HFFc6 (cell line): ENCODE results near the gene CLEC20A. TPM values are rescaled to one million over a fixed set of nuclear protein-coding genes. Genes with fewer than 3 reads are reported as not detected.

ENCODE experiments used
- DNase-seq: peaks from one replicate; pipeline ENCODE4 v3.0.0-alpha.2; 2018
- H3K27ac Mint-ChIP-seq: 2 replicates; pipeline ENCODE4 v1.8.0; 2020; ENCODE audit warnings: mild to moderate bottlenecking, mixed read lengths
- H3K27me3 Mint-ChIP-seq: 2 replicates; pipeline ENCODE4 v1.8.0; 2021; ENCODE audit warnings: mild to moderate bottlenecking, moderate library complexity, mixed read lengths; ENCODE audit not compliant: insufficient read depth
- H3K36me3 Mint-ChIP-seq: 2 replicates; pipeline ENCODE4 v1.8.0; 2021; ENCODE audit warnings: low read depth, mixed read lengths
- H3K4me1 Mint-ChIP-seq: 2 replicates; pipeline ENCODE4 v1.8.0; 2020; ENCODE audit warnings: low read depth, mixed read lengths
- H3K4me3 Mint-ChIP-seq: 2 replicates; pipeline ENCODE4 v1.8.0; 2020; ENCODE audit warnings: mild to moderate bottlenecking, moderate library complexity, mixed read lengths
- H3K9me3 Mint-ChIP-seq: 2 replicates; pipeline ENCODE4 v1.8.0; 2020; ENCODE audit warnings: mild to moderate bottlenecking, mixed read lengths
- total RNA-seq, 6 experiments: library from RNA; stranded (reverse); fragmentation: NEBNext Ultra II Directional; extraction: Animal tissue kit (Norgen Biotek cat#: 25700); gene quantifications; 2 replicates in 1 of 6; 3 replicates in 5 of 6; pipeline ENCODE4 v1.2.3, GENCODE V29; 2021
- TF ChIP-seq, protein P1 (sequence below): fragments of 200-600 bp; sonication (generic); IDR thresholded peaks from 2 replicates; pipeline ENCODE4 v1.5.0; 2021; ENCODE audit warnings: antibody characterized with exemption, mild to moderate bottlenecking

Gene CLEC20A
- total RNA-seq, 6 experiments from 2014 or later: not detected

DNA sequence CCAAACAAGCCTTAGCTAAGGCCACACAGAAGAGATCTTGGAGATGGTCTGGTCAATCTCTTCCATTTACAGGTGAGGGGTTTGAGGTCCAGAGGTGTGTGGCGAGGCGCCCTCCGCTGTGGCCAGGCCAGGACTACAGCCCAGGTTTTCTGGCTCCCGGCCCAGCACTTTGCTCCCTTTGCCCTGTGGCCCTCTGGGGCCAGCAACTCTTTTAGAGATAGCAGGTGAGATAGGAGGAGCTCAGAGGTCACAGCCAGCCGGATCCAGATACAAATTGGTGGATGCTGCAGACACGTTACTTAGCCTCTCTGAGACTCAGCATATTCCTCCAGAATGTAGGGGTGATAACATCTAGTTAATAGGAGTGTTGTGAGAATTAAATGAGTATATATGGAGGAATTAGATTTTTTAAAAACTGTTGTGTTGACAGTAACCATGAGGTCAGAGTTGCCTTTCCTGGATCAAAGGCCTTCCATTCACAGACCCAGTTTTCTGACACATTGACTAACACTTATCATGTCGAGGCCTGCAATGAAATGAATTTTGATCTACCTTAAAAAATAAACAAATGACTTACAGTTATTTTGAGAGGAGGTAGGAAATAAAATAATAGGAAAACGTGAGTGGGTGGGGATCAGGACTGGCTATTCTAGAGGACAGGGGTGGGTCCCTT, 32.7 kb upstream of the CLEC20A start:
- DNase-seq: no peak
- Mint-ChIP-seq H3K9me3 (no peaks in the 10 kb centered on the region), H3K4me3 (no peak overlapping the region)

DNA sequence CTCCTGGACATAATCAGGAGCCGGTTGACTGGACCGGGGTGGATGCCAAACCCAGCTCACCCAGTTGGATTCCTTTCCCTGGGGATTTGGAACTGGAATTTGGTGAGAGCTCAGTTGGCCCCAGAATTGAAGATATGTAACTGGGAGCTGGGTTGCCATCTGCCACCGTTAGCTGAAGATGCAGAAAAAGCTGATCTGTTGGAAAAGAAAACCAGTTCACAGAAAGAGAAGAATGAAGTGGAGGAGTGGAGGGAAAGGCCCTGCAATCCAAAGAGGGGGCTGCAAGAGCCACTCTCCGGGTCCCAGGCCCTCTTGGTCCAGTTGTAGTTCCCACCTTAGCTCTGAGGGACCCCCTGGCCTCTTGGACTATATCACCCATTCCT, 32.2 kb upstream of the CLEC20A start:
- Mint-ChIP-seq H3K36me3 (no peaks in the 10 kb centered on the region), H3K27ac (no peak overlapping the region)
- TF ChIP-seq, protein P1, sequence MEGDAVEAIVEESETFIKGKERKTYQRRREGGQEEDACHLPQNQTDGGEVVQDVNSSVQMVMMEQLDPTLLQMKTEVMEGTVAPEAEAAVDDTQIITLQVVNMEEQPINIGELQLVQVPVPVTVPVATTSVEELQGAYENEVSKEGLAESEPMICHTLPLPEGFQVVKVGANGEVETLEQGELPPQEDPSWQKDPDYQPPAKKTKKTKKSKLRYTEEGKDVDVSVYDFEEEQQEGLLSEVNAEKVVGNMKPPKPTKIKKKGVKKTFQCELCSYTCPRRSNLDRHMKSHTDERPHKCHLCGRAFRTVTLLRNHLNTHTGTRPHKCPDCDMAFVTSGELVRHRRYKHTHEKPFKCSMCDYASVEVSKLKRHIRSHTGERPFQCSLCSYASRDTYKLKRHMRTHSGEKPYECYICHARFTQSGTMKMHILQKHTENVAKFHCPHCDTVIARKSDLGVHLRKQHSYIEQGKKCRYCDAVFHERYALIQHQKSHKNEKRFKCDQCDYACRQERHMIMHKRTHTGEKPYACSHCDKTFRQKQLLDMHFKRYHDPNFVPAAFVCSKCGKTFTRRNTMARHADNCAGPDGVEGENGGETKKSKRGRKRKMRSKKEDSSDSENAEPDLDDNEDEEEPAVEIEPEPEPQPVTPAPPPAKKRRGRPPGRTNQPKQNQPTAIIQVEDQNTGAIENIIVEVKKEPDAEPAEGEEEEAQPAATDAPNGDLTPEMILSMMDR: no peak

More for the DNA sequence above, 32.7 kb upstream of the CLEC20A start:
- peaks cover 2% of the 10 kb centered on the region for H3K27me3 Mint-ChIP-seq
- H3K27ac Mint-ChIP-seq: no peak overlapping the region
- H3K4me1 Mint-ChIP-seq: peaks cover 28% of the 10 kb centered on the region
- TF ChIP-seq, protein P1: no peak
- no peaks in the 10 kb centered on the region for H3K36me3 Mint-ChIP-seq

DNA sequence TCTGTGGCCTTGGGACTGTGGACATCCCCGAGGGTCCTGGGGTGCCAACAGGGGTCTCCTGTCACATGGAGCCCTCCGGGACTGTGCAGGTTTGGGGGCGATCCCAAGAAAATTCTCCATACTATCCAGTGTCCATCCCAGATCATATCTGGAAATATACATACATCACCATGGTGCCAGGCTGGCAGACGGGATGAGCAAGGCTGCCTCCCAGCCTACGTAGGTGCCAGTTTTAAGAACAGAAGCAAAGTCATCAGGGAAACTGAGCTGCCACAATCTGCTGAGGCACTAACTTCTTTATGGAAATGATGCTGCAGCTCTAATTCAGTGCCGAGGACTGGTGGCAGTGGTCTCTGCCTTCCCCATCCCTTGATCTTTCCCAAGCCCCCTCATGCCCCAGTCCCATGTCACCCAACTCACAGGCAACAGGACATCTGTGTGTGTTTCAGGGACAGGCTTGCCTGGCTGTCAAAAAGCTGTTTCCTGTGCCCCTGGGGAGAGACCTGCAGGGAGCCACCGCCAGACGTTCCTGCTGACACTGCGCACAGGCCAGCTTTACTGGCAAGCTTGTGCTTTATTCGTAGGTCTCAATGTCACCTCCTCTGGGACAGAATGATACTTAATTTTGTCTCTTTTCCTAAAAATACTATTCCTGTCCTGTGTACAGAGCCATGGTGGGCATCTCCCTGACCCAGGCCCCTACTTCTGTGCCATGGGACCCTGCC, 31.6 kb upstream of the CLEC20A start:
- TF ChIP-seq, protein P1: no peak
- Mint-ChIP-seq H3K4me3 (no peak overlapping the region), H3K27ac (no peak overlapping the region), H3K9me3 (no peaks in the 10 kb centered on the region), H3K27me3 (peaks cover 2% of the 10 kb centered on the region), H3K4me1 (peaks cover 28% of the 10 kb centered on the region), H3K36me3 (no peaks in the 10 kb centered on the region)
- DNase-seq: no peak

More for the DNA sequence above, 32.2 kb upstream of the CLEC20A start:
- Mint-ChIP-seq H3K9me3 (no peaks in the 10 kb centered on the region), H3K27me3 (peaks cover 2% of the 10 kb centered on the region), H3K4me1 (peaks cover 28% of the 10 kb centered on the region), H3K4me3 (no peak overlapping the region)
- no peak for DNase-seq

DNA sequence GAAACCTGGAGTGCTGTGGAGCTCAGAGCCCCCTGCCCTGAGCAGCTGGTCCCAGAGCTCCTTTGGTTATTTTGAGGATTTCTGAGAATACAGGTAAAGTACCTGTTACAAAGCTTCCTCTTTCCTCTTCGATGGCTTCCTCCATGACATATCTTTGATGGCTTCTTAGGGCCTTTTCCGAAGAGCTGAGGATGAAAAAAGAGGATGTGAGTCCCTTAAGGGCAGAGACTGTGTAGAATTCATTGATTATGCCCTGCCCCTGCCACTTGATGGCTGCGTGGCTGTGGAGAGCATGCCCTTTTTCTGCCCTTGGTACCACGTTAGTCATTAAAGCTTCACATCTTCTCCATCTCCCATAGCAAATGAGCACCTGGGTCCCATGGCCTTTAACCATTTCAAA, 30.4 kb upstream of the CLEC20A start:
- no peaks in the 10 kb centered on the region for H3K9me3 Mint-ChIP-seq
- no peak overlapping the region for H3K4me3 Mint-ChIP-seq
- no peak overlapping the region for H3K27ac Mint-ChIP-seq
- peaks cover 2% of the 10 kb centered on the region; the same call in 1 of the 2 replicates for H3K27me3 Mint-ChIP-seq
- DNase-seq: no peak
- H3K4me1 Mint-ChIP-seq: peaks cover 21% of the 10 kb centered on the region
- no peaks in the 10 kb centered on the region for H3K36me3 Mint-ChIP-seq
- TF ChIP-seq, protein P1: no peak

DNA sequence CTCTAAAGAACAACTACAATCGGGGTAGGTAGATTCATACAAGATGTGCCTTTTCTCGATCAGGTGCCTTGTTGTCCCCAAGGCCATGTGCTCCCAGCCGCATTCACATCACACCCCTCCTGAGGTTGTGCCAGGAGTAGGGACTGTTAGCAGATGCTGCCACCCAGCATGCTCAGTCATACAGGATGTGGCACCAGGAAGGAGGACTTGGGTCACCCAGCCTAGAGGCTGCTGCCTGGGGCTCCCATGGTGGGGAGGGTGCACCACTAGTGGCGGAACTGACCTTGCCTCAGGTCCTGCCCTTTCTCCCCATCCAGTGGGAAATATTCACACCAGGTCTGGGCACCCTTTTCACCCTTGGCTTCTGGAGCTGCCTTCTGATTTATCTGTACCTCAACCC, 24.5 kb upstream of the CLEC20A start:
- Mint-ChIP-seq H3K27me3 (no peaks in the 10 kb centered on the region), H3K4me1 (no peaks in the 10 kb centered on the region), H3K4me3 (no peak overlapping the region), H3K9me3 (no peaks in the 10 kb centered on the region), H3K36me3 (no peaks in the 10 kb centered on the region), H3K27ac (no peak overlapping the region)
- TF ChIP-seq, protein P1: no peak
- DNase-seq: no peak
